AG09319 (cell line): Measurements from ENCODE around the gene TWF1.

Experiments used
- DNase-seq: peaks from one replicate; pipeline ENCODE4 v3.0.0-alpha.2; 2010; ENCODE audit warnings: low read depth; ENCODE audit errors: extremely low read depth
- CTCF ChIP-seq: IDR thresholded peaks from 2 replicates; pipeline ENCODE4 v1.5.1; 2011; ENCODE audit warnings: low read depth, mild to moderate bottlenecking, inconsistent platforms, low read length, moderate library complexity

The TWF1 gene

GRCh38 chr12:43766291-43766690, 39.8 kb downstream of the TWF1 start:
- DNase-seq = no peak
- TF ChIP-seq CTCF = no peak

DNA sequence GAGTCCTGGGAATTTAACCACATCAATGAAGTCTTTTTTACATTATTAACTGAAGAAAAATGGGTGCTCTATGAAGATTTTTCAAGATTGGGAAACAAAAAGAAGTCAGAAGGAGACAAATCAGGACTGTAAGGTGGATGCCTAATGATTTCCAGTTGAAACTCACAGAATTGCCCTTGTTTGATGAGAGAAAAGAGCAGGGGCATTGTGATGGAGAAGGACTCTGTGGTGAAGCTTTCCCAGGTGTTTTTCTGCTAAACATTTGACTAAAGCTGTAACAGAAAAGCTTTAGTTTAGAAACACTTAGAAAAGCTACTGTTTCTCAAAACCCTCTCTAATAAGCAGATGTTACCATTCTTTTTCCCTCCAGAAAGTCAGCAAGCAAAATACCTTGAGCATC, 41.6 kb downstream of the TWF1 start:
- no peak for TF ChIP-seq CTCF
- DNase-seq = no peak

- no peak for DNase-seq
These were observed 42.3 kb downstream of the TWF1 start for GRCh38 chr12:43763769-43764168.

GRCh38 chr12:43762596-43762995, 43.5 kb downstream of the TWF1 start:
- DNase-seq = no peak
- TF ChIP-seq CTCF = no peak

More at GRCh38 chr12:43763769-43764168, 42.3 kb downstream of the TWF1 start:
- no peak for TF ChIP-seq CTCF

DNA sequence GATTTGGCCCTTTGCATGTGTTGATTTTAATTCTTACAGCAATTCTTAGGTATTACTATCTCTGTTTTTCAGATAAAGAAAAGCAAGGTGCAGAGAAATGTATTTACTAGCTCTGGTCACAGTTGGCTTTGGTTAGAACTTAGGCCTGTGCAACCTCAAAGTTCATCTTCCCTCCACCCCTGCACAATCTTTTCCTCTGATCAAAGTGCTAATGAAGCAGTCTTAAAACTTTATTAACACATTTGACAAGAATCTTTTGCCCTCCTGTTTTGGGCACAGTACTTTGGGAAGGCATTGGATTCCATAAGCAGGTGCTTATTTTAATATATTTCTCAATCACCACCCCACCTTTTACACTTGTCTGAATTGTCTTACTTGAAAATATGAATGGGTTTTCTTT, 44.6 kb downstream of the TWF1 start:
- TF ChIP-seq CTCF = no peak
- DNase-seq = no peak

DNA sequence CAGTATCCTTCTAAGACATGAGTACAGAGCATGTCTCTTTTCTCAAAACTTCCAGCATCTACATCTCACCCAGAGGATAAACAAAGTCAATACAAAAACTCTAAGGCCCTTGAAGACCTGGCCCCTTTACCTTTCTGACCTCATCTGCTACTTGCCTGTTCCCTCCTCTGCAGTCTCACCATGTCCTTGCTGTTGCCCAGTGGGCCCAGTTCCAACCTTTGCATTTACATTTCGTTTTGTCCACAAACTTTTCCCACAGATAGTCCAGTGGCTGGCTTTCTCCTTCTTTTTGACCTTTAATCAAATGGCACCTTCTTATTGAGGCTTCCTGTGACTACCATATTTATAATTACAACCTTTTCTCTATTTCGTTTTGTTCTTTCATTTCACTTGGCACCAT, 45.7 kb downstream of the TWF1 start:
- no peak for TF ChIP-seq CTCF
- DNase-seq = no peak

DNA sequence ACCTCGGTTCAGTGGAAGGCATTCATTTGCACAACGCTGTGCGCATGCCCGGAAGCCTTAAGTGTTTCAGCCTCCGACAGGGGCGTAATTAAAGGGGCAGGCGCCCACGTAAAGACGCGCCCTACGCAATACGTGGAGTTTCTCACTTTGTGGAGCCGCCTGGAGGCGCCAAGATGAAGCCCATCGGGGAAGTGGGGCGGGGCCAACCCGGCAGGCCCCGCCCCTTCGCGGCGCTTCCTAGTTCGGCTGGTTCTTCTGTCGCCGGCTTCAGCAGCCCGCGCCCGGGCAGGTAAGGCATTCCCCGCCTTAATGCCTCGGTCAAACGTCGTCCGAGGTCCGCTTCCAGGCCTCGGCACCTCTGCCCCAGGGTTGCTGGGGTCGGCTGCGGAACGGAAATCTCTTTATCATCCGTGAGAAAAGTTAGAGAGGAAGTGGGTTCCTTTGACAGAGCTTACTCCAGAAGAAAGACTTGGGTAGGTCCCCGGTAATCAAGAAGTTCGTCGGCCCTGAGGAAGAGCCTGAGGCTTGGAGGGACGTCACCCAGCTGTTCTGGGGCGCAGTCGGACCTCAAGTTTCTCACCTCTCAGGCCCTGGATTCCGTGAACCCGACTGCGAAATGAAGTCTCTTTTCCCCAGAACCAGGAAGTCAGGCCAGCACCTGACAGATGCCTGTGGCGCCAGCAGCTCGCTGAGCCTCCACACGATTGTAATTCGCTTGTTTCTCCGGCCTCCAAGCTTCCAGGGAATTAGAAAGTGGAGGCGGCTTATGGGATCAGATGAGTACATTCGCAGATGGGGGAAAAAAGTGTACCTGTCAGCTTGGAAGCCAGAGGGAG, 47.2 kb downstream of the TWF1 start, which contains the start of the genes IRAK4 and PUS7L:
TSS of gene IRAK4 (plus strand) at position 224 of the 836 bp plus-strand sequence. CDS start 9,161 bp downstream, outside the sequence.
TSS of gene PUS7L (minus strand) at position 63 of the 836 bp plus-strand sequence. CDS start 3,545 bp downstream, outside the sequence.
- TF ChIP-seq CTCF = peak; percentile 47
- peak; percentile 90 for DNase-seq
